ENCODE data around the gene GRN.

DNA sequence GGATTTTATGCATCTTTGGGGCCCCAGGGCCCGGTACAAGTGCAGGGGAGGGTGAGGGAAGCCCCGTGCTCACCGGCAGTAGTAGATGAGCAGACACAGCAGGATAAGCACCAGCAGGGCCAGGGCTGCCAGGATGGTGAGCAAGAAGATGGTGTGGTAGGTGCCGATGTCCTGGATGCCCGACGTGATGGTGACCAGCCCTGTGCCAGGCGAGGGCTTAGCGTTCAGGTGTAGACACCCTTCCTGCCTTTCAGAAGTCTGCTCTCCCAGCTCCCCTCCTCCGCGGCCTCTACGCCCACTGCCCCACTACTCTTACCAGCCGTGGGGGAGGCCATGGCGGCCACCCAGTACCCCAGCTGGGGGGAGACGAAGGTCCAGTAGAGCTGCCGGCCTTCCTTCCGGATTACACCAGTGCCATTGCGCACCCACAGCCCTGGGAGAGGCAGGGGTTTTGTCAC, 10.6 kb downstream of the GRN start:
- TF ChIP-seq, protein P1, sequence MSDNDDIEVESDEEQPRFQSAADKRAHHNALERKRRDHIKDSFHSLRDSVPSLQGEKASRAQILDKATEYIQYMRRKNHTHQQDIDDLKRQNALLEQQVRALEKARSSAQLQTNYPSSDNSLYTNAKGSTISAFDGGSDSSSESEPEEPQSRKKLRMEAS (IDR thresholded peaks at IDR 0.05), result no peak
- TF ChIP-seq TAF1 (IDR thresholded peaks at IDR 0.05; ENCODE audit: low read depth), result no peak
- TF ChIP-seq, protein P2, sequence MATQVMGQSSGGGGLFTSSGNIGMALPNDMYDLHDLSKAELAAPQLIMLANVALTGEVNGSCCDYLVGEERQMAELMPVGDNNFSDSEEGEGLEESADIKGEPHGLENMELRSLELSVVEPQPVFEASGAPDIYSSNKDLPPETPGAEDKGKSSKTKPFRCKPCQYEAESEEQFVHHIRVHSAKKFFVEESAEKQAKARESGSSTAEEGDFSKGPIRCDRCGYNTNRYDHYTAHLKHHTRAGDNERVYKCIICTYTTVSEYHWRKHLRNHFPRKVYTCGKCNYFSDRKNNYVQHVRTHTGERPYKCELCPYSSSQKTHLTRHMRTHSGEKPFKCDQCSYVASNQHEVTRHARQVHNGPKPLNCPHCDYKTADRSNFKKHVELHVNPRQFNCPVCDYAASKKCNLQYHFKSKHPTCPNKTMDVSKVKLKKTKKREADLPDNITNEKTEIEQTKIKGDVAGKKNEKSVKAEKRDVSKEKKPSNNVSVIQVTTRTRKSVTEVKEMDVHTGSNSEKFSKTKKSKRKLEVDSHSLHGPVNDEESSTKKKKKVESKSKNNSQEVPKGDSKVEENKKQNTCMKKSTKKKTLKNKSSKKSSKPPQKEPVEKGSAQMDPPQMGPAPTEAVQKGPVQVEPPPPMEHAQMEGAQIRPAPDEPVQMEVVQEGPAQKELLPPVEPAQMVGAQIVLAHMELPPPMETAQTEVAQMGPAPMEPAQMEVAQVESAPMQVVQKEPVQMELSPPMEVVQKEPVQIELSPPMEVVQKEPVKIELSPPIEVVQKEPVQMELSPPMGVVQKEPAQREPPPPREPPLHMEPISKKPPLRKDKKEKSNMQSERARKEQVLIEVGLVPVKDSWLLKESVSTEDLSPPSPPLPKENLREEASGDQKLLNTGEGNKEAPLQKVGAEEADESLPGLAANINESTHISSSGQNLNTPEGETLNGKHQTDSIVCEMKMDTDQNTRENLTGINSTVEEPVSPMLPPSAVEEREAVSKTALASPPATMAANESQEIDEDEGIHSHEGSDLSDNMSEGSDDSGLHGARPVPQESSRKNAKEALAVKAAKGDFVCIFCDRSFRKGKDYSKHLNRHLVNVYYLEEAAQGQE (IDR thresholded peaks at IDR 0.05; ENCODE audit: low read depth), result no peak
- TF ChIP-seq CEBPB (IDR thresholded peaks at IDR 0.05), result no peak
- TF ChIP-seq EP300 (IDR thresholded peaks at IDR 0.05; ENCODE audit: borderline replicate concordance), result no peak
- TF ChIP-seq FOXM1 (IDR thresholded peaks at IDR 0.05; ENCODE audit: borderline replicate concordance, low read depth), result no peak
- TF ChIP-seq EGR1 (IDR thresholded peaks at IDR 0.05), result no peak
- no peak for TF ChIP-seq ZBTB7A (IDR thresholded peaks at IDR 0.05; ENCODE audit: low read depth)
- TF ChIP-seq TEAD4 (IDR thresholded peaks at IDR 0.05), result no peak
